ENCODE measurements around the gene UBQLN1. TPM values are rescaled to one million over a fixed set of nuclear protein-coding genes. Genes with fewer than 3 reads are reported as not detected.
A peak's percentile ranks its signal among the peaks of the same experiment; 100 is the strongest.

Gene UBQLN1
- total RNA-seq, 1 donor from 2014 or later = 133 TPM

DNA sequence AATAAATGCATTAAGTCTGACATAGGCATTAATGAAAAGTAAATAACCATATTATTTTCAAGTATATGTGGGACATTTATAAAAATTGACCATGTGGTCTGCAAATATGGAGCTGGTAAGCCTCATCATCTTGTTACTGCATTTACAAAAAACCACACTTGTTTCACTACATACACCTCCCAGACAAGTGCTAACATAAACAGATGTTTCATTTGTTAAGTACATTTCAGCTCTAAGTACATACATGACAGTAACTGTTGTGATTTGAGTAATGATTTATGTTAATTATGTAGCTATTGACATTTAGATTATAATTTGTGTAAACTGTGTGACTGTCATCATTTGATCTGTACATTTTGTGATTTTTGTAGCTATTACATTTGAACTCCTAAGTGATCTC is 70.9 kb downstream of the UBQLN1 start:
- TF ChIP-seq, protein P1, sequence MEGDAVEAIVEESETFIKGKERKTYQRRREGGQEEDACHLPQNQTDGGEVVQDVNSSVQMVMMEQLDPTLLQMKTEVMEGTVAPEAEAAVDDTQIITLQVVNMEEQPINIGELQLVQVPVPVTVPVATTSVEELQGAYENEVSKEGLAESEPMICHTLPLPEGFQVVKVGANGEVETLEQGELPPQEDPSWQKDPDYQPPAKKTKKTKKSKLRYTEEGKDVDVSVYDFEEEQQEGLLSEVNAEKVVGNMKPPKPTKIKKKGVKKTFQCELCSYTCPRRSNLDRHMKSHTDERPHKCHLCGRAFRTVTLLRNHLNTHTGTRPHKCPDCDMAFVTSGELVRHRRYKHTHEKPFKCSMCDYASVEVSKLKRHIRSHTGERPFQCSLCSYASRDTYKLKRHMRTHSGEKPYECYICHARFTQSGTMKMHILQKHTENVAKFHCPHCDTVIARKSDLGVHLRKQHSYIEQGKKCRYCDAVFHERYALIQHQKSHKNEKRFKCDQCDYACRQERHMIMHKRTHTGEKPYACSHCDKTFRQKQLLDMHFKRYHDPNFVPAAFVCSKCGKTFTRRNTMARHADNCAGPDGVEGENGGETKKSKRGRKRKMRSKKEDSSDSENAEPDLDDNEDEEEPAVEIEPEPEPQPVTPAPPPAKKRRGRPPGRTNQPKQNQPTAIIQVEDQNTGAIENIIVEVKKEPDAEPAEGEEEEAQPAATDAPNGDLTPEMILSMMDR (IDR thresholded peaks at IDR 0.05; ENCODE audit: insufficient read depth, low read length, poor library complexity, severe bottlenecking) = no peak
- Histone ChIP-seq H3K27me3 (ENCODE audit: control insufficient read depth, insufficient read depth, low read length) (no peaks in the 10 kb centered on the region), H3K36me3 (ENCODE audit: control insufficient read depth, insufficient read depth, low read length) (no peaks in the 10 kb centered on the region)

DNA sequence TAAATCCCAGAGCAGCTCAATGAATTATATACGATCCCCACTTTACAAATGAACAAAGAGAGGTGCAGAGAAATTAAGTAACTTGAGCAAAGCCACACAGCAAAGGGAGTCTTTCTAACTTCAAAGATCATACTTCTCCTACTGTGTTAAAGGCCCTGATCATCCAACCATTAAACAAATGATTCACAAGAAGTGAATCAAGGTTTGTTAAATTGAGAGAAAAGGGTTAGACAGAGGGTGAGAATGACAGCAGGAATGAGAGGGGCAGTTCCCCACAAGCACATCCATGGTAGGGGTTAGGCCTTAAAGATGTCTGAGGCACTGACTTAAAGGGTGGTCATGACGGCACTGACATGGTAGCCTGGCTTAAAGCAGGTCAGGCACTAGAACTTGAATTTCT is 74.1 kb downstream of the UBQLN1 start:
- TF ChIP-seq, protein P1 (IDR thresholded peaks at IDR 0.05; ENCODE audit: insufficient read depth, low read length, poor library complexity, severe bottlenecking) = no peak
- peak; percentile 26 for DNase-seq (ENCODE audit: low read depth)
- Histone ChIP-seq H3K4me3 (ENCODE audit: low read depth, low read length) (no peak overlapping the region), H3K36me3 (ENCODE audit: control insufficient read depth, insufficient read depth, low read length) (no peaks in the 10 kb centered on the region), H3K27me3 (ENCODE audit: control insufficient read depth, insufficient read depth, low read length) (no peaks in the 10 kb centered on the region)

More for the DNA sequence above, 70.9 kb downstream of the UBQLN1 start:
- no peak for DNase-seq (ENCODE audit: low read depth)
- no peak overlapping the region for H3K4me3 ChIP-seq (ENCODE audit: low read depth, low read length)

DNA sequence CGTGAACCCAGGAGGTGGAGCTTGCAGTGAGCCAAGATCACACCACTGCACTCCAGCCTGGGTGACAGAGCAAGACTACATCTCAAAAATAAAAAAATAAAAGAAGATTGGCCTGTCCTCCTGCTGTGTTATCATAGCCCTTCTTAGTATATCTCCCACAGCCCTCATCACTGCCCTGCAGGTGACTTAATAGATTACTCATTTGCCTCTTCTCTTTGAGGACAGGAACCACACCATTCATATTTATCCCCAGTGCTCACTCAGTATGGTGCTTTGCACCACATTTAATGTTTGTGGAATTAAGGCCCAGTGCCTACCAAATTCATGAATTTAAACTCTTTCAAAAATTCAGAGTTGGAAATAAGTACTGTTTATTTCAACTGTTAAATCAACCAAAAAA is 74.5 kb downstream of the UBQLN1 start:
- DNase-seq (ENCODE audit: low read depth) = no peak
- TF ChIP-seq, protein P1 (IDR thresholded peaks at IDR 0.05; ENCODE audit: insufficient read depth, low read length, poor library complexity, severe bottlenecking) = no peak
- Histone ChIP-seq H3K4me3 (ENCODE audit: low read depth, low read length) (no peak overlapping the region), H3K36me3 (ENCODE audit: control insufficient read depth, insufficient read depth, low read length) (no peaks in the 10 kb centered on the region), H3K27me3 (ENCODE audit: control insufficient read depth, insufficient read depth, low read length) (no peaks in the 10 kb centered on the region)

DNA sequence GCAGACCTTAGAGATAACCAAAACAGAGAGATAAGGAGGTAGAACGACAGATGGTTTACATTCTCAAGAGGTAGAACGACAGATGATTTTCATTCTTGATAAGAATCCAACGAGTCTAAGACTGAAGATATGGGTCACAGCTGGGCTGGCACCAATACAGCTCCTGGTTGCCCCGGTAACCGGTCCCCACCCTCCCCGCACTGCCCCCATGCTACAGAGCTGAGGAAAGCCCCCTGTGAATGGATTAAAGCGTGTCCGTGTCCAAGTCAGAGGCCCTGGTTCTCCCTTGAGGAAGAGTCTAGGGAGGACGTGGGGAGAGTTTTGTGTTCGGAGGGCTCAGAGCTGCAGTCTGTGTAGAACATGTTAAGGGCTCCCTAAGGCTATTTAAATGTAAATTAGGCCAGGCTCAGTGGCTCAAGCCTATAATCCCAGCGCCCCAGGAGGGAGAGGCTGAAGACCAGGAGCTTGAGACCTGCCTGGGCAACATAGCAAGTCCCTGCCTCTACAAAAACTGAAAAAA is 76.8 kb downstream of the UBQLN1 start:
- H3K4me3 ChIP-seq (ENCODE audit: low read depth, low read length) = no peak overlapping the region
- DNase-seq (ENCODE audit: low read depth) = no peak
- no peaks in the 10 kb centered on the region for H3K27me3 ChIP-seq (ENCODE audit: control insufficient read depth, insufficient read depth, low read length)
- peaks cover 4% of the 10 kb centered on the region for H3K36me3 ChIP-seq (ENCODE audit: control insufficient read depth, insufficient read depth, low read length)
- TF ChIP-seq, protein P1 (IDR thresholded peaks at IDR 0.05; ENCODE audit: insufficient read depth, low read length, poor library complexity, severe bottlenecking) = no peak

DNA sequence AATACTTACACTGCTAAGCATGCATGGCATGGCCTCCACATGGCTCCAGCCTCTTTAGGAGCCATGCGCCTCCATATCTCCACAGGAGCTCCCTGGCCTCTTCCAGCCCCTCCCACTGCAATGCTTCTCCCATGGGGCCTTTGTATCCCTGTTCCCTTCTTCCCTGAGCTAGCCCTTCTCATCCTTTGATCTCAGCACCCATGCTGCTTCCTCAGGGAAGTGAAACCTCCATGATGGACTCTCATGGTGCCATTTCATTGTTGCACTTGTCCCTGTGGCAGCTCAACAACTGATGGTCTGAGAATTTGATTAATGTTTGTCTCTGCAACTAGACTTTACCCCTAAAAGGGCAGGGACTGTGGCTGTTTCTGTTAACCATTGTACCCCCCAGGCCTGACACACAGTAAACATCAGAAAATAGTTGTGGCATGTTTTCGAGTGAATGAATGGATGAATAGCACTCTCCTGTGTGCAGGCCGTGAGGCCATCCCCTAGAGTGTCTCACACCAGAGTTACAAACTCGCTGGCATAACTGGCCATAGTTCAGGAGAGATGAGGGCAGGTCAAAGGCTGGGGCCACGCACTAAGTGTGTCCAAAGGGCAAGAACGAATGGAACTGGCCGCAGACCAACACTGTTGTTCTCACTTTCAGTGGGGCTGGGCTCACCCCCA is 78.2 kb downstream of the UBQLN1 start:
- DNase-seq (ENCODE audit: low read depth) = no peak
- TF ChIP-seq, protein P1 (IDR thresholded peaks at IDR 0.05; ENCODE audit: insufficient read depth, low read length, poor library complexity, severe bottlenecking) = no peak
- no peak overlapping the region for H3K4me3 ChIP-seq (ENCODE audit: low read depth, low read length)
- no peaks in the 10 kb centered on the region for H3K27me3 ChIP-seq (ENCODE audit: control insufficient read depth, insufficient read depth, low read length)
- peaks cover 4% of the 10 kb centered on the region for H3K36me3 ChIP-seq (ENCODE audit: control insufficient read depth, insufficient read depth, low read length)

DNA sequence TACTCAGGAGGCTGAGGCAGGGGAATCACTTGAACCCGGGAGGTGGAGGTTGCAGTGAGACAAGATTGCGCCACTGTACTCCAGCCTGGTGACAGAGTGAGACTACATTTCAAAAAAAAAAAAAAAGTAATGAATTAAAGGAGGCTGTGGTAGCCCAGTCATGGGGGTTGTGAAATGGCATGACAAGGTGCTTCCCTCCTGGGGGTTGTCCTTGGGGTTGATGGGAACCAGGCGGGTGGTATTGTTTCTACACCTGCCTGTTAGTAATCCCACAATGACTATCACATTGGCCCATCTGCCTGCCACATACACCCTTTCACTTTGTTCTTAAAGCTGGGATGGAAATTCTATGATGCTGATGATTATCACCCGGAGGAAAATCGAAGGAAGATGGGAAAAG is 79.2 kb downstream of the UBQLN1 start:
- TF ChIP-seq, protein P1 (IDR thresholded peaks at IDR 0.05; ENCODE audit: insufficient read depth, low read length, poor library complexity, severe bottlenecking) = no peak
- H3K4me3 ChIP-seq (ENCODE audit: low read depth, low read length) = no peak overlapping the region
- H3K36me3 ChIP-seq (ENCODE audit: control insufficient read depth, insufficient read depth, low read length) = peaks cover 4% of the 10 kb centered on the region
- DNase-seq (ENCODE audit: low read depth) = no peak
- no peaks in the 10 kb centered on the region for H3K27me3 ChIP-seq (ENCODE audit: control insufficient read depth, insufficient read depth, low read length)
